Stimulated activated CD8-positive, alpha-beta memory T cell treated with anti-CD3 and anti-CD28 coated beads, Interleukin-4, amount 100 ng/mL, for 1 hour (primary cell): ENCODE results near the gene IGSF21.

Experiments used
- DNase-seq, 2 donors: peaks; one replicate each; pipeline ENCODE4 v3.0.0-alpha.2; 2020; ENCODE audit warnings: low read depth in 2 of 2, low spot score in 1 of 2

Gene IGSF21

GRCh38 chr1:18175530-18176377, 68.2 kb downstream of the IGSF21 start:
- DNase-seq, result no peak

GRCh38 chr1:18176619-18177018, 69.0 kb downstream of the IGSF21 start:
- DNase-seq, result no peak

GRCh38 chr1:18178111-18178510, 70.5 kb downstream of the IGSF21 start:
- no peak for DNase-seq

- DNase-seq, result no peak
Measured at GRCh38 chr1:18179009-18179408, 71.4 kb downstream of the IGSF21 start.

- no peak for DNase-seq
Measured at GRCh38 chr1:18182398-18183160, 75.0 kb downstream of the IGSF21 start.

GRCh38 chr1:18183533-18183932, 75.9 kb downstream of the IGSF21 start:
- no peak for DNase-seq

- no peak for DNase-seq
Measured at GRCh38 chr1:18187054-18187453, 79.5 kb downstream of the IGSF21 start.

GRCh38 chr1:18188820-18189517, 81.4 kb downstream of the IGSF21 start:
- DNase-seq, result no peak

- no peak for DNase-seq
Measured at GRCh38 chr1:18190598-18190997, 83.0 kb downstream of the IGSF21 start.

GRCh38 chr1:18191037-18191436, 83.4 kb downstream of the IGSF21 start:
- no peak for DNase-seq

- DNase-seq, result no peak
Measured at GRCh38 chr1:18191481-18192155, 84.0 kb downstream of the IGSF21 start.

- DNase-seq, result no peak
Measured at GRCh38 chr1:18192182-18192581, 84.6 kb downstream of the IGSF21 start.

- DNase-seq, result no peak
Measured at GRCh38 chr1:18192974-18193373, 85.4 kb downstream of the IGSF21 start.

- DNase-seq, result no peak
Measured at GRCh38 chr1:18197299-18197698, 89.7 kb downstream of the IGSF21 start.

GRCh38 chr1:18198260-18198659, 90.7 kb downstream of the IGSF21 start:
- DNase-seq, result no peak

GRCh38 chr1:18199462-18199861, 91.9 kb downstream of the IGSF21 start:
- no peak for DNase-seq

- DNase-seq, result no peak
Measured at GRCh38 chr1:18200136-18200717, 92.6 kb downstream of the IGSF21 start.

- DNase-seq, result no peak
Measured at GRCh38 chr1:18200918-18201317, 93.3 kb downstream of the IGSF21 start.

- DNase-seq, result no peak
Measured at GRCh38 chr1:18201997-18202719, 94.6 kb downstream of the IGSF21 start.

- no peak for DNase-seq
Measured at GRCh38 chr1:18203645-18204044, 96.0 kb downstream of the IGSF21 start.
